BJ (cell line): ENCODE measurements around the gene NSFL1C. TPM values are rescaled to one million over a fixed set of nuclear protein-coding genes. Genes with fewer than 3 reads are reported as not detected.

Experiments
- CTCF ChIA-PET: fragments of 350-600 bp; formaldehyde crosslinking; extraction: SDS; loops from one replicate; lab custom pipeline; 2021; ENCODE audit warnings: antibody characterized with exemption, inconsistent platforms; lab: Yijun Ruan, JAX
- POLR2A ChIA-PET: fragments of 300-600 bp; sonication (Branson Sonifier 250); formaldehyde crosslinking; extraction: SDS; loops from one replicate; lab custom pipeline; 2021; ENCODE audit warnings: antibody characterized with exemption; lab: Charles Lee
- DNase-seq: peaks from one replicate; pipeline ENCODE4 v3.0.0-alpha.2; 2011; ENCODE audit warnings: low read depth
- H3K27me3 ChIP-seq: 2 replicates; pipeline ENCODE4 v1.6.0; 2011; ENCODE audit warnings: low read length; ENCODE audit not compliant: control insufficient read depth, insufficient read depth
- H3K36me3 ChIP-seq: 2 replicates; pipeline ENCODE4 v1.5.1; 2011; ENCODE audit warnings: low read length; ENCODE audit not compliant: control insufficient read depth, insufficient read depth
- H3K4me3 ChIP-seq: 2 replicates; pipeline ENCODE4 v1.5.1; 2011; ENCODE audit warnings: low read depth, mild to moderate bottlenecking, control low read depth, low read length
- polyA plus RNA-seq: library from polyadenylated mRNA; depleted of rRNA; stranded (reverse); fragments of >200 nt; gene quantifications from 2 replicates; pipeline ENCODE4 v1.2.3, GENCODE V29; 2011
- TF ChIP-seq, protein P1 (sequence below): IDR thresholded peaks from 2 replicates; pipeline ENCODE4 v1.5.1; 2011; ENCODE audit warnings: low read depth, mild to moderate bottlenecking, control low read depth, inconsistent platforms, low read length, moderate library complexity; ENCODE audit not compliant: insufficient read depth

NSFL1C gene
- polyA plus RNA-seq, 1 experiment, result 27.7 TPM

DNA sequence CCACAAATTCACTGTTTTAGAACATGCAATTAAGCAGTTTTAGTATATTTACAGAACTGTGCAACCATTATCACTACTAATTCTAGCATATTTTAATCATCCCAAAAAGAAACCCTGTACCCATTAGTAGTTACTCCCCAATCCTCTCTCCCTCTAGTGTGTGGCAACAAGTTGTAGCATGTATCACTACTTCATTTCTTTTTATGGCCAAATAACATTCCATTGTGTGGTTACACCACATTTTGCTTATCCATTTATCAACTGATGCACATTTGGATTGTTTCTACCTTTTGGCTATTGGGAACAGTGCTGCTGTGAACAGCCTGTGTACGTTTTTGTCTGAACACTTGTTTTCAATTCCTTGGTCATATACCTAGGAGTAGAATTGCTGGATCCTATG, 42.3 kb downstream of the NSFL1C start:
- TF ChIP-seq, protein P1, sequence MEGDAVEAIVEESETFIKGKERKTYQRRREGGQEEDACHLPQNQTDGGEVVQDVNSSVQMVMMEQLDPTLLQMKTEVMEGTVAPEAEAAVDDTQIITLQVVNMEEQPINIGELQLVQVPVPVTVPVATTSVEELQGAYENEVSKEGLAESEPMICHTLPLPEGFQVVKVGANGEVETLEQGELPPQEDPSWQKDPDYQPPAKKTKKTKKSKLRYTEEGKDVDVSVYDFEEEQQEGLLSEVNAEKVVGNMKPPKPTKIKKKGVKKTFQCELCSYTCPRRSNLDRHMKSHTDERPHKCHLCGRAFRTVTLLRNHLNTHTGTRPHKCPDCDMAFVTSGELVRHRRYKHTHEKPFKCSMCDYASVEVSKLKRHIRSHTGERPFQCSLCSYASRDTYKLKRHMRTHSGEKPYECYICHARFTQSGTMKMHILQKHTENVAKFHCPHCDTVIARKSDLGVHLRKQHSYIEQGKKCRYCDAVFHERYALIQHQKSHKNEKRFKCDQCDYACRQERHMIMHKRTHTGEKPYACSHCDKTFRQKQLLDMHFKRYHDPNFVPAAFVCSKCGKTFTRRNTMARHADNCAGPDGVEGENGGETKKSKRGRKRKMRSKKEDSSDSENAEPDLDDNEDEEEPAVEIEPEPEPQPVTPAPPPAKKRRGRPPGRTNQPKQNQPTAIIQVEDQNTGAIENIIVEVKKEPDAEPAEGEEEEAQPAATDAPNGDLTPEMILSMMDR, result no peak
- POLR2A ChIA-PET, result no interaction called here
- DNase-seq, result no peak

DNA sequence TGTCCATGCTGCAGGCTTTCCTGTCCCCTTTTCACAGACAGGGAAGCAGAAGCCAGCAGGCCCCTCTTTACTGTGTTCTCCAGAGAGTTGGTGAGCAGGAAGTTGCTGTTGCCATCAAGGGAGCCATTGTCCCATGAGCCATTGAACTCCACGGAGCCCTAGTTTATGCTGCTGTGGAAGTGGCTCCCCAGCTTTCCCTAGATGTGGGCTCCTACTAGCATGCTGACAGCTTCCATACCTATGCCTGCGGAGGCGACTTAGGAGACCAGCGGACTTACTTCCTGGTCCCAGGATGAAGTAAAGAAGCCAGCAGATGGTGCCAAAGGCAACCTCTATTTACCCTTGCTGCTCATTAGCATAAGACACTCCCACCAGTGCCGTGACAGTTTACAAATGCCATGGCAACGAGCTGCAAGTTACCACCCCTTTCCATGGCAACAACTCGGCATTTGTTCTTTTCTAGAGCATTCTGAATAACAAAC, 43.0 kb downstream of the NSFL1C start:
- Histone ChIP-seq H3K27me3 (no peaks in the 10 kb centered on the region), H3K36me3 (no peaks in the 10 kb centered on the region), H3K4me3 (no peak overlapping the region)
- DNase-seq, result no peak
- ChIA-PET POLR2A (no interaction called here), CTCF (interaction anchor here (0.9 kb wide), 1 partner anchor 13 kb away, joined by 3 read pairs; no protein-coding TSS in a partner anchor)
- TF ChIP-seq, protein P1, result no peak

More for the DNA sequence above, 42.3 kb downstream of the NSFL1C start:
- CTCF ChIA-PET, result interaction anchor here (0.9 kb wide), 1 partner anchor 12 kb away, joined by 3 read pairs; no protein-coding TSS in a partner anchor
- no peaks in the 10 kb centered on the region for H3K36me3 ChIP-seq
- H3K27me3 ChIP-seq, result no peaks in the 10 kb centered on the region
- no peak overlapping the region for H3K4me3 ChIP-seq

DNA sequence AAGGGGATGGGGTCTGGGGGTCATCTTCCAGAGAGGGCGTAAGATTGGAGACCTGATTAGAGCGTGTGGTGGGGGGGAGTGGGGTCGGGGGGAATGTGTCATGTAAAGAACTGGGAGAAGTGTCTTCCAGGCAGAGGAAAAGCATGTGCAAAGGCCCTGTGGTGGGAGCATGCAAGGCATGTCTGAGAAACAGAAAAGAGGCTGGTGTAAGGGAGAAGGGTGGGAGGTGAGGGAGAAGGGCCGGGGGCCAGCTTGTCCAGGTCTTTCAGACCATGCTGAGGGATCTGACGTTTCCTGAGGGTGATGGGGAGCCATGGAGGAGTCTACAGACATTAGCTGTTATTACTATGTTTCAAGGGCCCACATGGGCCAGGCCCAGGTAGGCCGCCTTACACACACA, 43.4 kb downstream of the NSFL1C start:
- ChIA-PET CTCF (no interaction called here), POLR2A (no interaction called here)
- no peaks in the 10 kb centered on the region for H3K27me3 ChIP-seq
- no peak for DNase-seq
- H3K36me3 ChIP-seq, result no peaks in the 10 kb centered on the region
- no peak overlapping the region for H3K4me3 ChIP-seq
- TF ChIP-seq, protein P1, result no peak

DNA sequence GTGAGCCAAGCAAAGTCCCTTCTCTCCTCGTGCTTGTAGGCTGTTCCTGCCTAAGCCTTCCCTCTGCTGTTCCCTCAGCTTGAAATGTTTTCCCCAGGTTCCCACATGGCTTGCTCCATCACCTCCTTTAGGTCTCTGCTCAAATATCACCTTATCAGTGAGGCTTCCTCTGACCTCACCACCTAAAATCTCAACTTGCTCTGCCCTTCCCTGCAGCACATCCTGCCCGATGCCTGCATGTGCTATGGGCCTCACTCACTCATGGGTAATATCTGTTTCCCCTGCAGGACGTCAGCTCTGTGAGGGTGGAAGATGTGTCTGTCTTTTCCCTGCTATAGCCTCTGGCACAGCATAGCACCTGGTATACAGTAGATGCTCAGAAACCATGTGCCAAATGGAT, 43.9 kb downstream of the NSFL1C start:
- no peaks in the 10 kb centered on the region for H3K36me3 ChIP-seq
- POLR2A ChIA-PET, result no interaction called here
- TF ChIP-seq, protein P1, result no peak
- no peaks in the 10 kb centered on the region for H3K27me3 ChIP-seq
- CTCF ChIA-PET, result no interaction called here
- no peak overlapping the region for H3K4me3 ChIP-seq
- DNase-seq, result no peak

DNA sequence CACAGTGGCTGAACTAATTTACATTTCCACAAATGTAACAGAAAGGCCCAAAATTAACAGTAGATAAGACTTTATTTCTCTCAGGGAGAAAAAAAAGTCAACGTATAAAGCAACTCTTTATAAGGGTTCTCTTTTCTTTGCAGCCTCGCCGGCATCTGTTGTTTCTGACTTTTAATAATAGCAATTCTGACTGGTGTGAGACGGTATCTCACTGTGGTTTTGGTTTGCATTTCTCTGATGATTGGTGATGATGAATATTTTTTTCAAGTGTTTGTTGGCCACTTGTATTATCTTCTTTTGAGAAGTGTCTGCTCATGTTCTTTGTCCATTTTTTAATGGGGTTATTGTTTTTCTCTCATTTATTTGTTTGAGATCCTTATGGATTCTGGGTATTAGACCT, 46.6 kb downstream of the NSFL1C start:
- POLR2A ChIA-PET, result no interaction called here
- DNase-seq, result no peak
- TF ChIP-seq, protein P1, result no peak
- H3K36me3 ChIP-seq, result no peaks in the 10 kb centered on the region
- CTCF ChIA-PET, result no interaction called here
- no peaks in the 10 kb centered on the region for H3K27me3 ChIP-seq
- no peak overlapping the region for H3K4me3 ChIP-seq
